HFFc6 (cell line): ENCODE results near the gene CEMP1. TPM values are rescaled to one million over a fixed set of nuclear protein-coding genes. Genes with fewer than 3 reads are reported as not detected.
A peak's percentile ranks its signal among the peaks of the same experiment; 100 is the strongest.

Source experiments
- DNase-seq: peaks from one replicate; pipeline ENCODE4 v3.0.0-alpha.2; 2018
- H3K27ac Mint-ChIP-seq: 2 replicates; pipeline ENCODE4 v1.8.0; 2020; ENCODE audit warnings: mild to moderate bottlenecking, mixed read lengths
- H3K27me3 Mint-ChIP-seq: 2 replicates; pipeline ENCODE4 v1.8.0; 2021; ENCODE audit warnings: mild to moderate bottlenecking, moderate library complexity, mixed read lengths; ENCODE audit not compliant: insufficient read depth
- H3K36me3 Mint-ChIP-seq: 2 replicates; pipeline ENCODE4 v1.8.0; 2021; ENCODE audit warnings: low read depth, mixed read lengths
- H3K4me1 Mint-ChIP-seq: 2 replicates; pipeline ENCODE4 v1.8.0; 2020; ENCODE audit warnings: low read depth, mixed read lengths
- H3K4me3 Mint-ChIP-seq: 2 replicates; pipeline ENCODE4 v1.8.0; 2020; ENCODE audit warnings: mild to moderate bottlenecking, moderate library complexity, mixed read lengths
- H3K9me3 Mint-ChIP-seq: 2 replicates; pipeline ENCODE4 v1.8.0; 2020; ENCODE audit warnings: mild to moderate bottlenecking, mixed read lengths
- microRNA-seq: library from miRNA; unstranded; fragments of <30 nt; microRNA quantifications from one replicate; pipeline ENCODE4, GENCODE V29; 2019
- total RNA-seq, 6 experiments: library from RNA; stranded (reverse); fragmentation: NEBNext Ultra II Directional; extraction: Animal tissue kit (Norgen Biotek cat#: 25700); gene quantifications; 2 replicates in 1 of 6; 3 replicates in 5 of 6; pipeline ENCODE4 v1.2.3, GENCODE V29; 2021
- TF ChIP-seq, protein P1 (sequence below): fragments of 200-600 bp; sonication (generic); IDR thresholded peaks from 2 replicates; pipeline ENCODE4 v1.5.0; 2021; ENCODE audit warnings: antibody characterized with exemption, mild to moderate bottlenecking

The CEMP1 gene
- total RNA-seq, 6 experiments from 2014 or later: not detected

DNA sequence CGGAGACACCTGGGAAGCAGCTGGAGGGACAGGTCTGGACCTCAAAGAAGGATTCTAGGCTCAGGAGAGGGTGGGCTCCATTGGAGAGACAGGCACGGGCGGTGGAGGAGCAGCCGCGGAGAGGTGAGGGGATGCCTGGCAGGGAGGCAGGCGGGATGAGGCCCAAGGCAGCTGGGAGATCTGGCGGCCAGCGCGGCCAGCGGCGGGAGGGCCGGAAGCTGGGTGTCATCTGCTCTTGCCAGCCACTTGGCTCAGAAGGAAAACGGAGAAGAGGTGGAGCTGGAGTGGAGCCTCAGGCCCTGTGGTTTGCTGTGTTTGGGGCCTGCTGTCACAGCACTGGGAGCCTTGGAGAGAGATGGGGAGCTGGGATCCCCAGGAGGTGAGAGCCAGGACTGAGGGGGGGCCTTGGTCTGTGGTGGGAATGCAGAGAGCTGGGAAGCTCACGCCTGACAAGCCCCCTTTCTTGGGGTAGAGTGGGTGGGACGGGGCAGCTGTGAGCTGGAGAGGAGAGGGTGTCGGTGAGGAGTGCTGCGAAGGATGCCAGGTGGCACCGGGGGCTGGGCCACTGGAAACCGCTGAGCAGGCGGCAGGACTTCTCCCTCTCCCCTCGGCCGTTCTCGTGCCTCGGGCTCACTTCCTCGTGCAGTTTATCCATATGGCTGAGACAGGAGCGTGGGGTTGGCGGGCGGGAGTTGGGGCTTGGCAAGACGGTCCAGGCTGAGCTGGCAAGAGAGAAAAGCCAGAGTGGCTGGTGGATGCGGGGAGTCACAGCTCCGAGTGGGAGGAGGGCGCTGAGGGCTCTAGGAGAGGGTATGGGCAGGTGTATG, 48.3 kb downstream of the CEMP1 start:
- H3K27ac Mint-ChIP-seq: peak overlapping the region; percentile 97
- peak overlapping the region; percentile 86 for H3K4me3 Mint-ChIP-seq
- TF ChIP-seq, protein P1, sequence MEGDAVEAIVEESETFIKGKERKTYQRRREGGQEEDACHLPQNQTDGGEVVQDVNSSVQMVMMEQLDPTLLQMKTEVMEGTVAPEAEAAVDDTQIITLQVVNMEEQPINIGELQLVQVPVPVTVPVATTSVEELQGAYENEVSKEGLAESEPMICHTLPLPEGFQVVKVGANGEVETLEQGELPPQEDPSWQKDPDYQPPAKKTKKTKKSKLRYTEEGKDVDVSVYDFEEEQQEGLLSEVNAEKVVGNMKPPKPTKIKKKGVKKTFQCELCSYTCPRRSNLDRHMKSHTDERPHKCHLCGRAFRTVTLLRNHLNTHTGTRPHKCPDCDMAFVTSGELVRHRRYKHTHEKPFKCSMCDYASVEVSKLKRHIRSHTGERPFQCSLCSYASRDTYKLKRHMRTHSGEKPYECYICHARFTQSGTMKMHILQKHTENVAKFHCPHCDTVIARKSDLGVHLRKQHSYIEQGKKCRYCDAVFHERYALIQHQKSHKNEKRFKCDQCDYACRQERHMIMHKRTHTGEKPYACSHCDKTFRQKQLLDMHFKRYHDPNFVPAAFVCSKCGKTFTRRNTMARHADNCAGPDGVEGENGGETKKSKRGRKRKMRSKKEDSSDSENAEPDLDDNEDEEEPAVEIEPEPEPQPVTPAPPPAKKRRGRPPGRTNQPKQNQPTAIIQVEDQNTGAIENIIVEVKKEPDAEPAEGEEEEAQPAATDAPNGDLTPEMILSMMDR: no peak
- peak; percentile 83 for DNase-seq
- H3K9me3 Mint-ChIP-seq: no peaks in the 10 kb centered on the region
- no peaks in the 10 kb centered on the region for H3K36me3 Mint-ChIP-seq
- peaks cover 11% of the 10 kb centered on the region for H3K27me3 Mint-ChIP-seq
- H3K4me1 Mint-ChIP-seq: peaks cover 32% of the 10 kb centered on the region

DNA sequence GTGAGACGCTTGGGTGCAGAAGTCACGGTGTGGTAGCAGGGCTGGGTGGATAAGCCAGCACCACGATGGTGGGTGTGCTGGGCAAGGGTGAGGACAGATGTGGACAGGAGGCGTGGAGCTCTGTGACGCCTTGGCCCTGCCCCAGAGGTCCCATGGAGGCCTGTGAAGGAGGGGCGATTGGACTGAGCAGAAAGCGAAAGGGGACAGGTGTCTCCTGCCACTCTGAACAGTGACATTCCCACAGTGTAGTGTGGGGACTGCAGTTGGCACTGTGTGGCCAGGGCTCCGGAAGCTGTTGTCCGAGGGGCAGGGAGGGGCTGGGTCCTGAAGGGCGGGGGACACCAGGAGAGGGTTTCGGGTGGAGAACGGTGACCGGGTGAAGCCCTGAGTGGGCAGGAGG, 49.0 kb downstream of the CEMP1 start:
- Mint-ChIP-seq H3K4me3 (peak overlapping the region; percentile 86), H3K9me3 (no peaks in the 10 kb centered on the region), H3K36me3 (no peaks in the 10 kb centered on the region), H3K4me1 (peaks cover 33% of the 10 kb centered on the region), H3K27ac (peak overlapping the region; percentile 97), H3K27me3 (peaks cover 9% of the 10 kb centered on the region)
- TF ChIP-seq, protein P1: no peak
- no peak for DNase-seq

- Mint-ChIP-seq H3K36me3 (no peaks in the 10 kb centered on the region), H3K4me3 (no peak overlapping the region), H3K27ac (peak overlapping the region; percentile 97), H3K4me1 (peaks cover 28% of the 10 kb centered on the region), H3K9me3 (no peaks in the 10 kb centered on the region), H3K27me3 (peaks cover 5% of the 10 kb centered on the region; the same call in 1 of the 2 replicates)
- TF ChIP-seq, protein P1: no peak
- no peak for DNase-seq
Measured at GRCh38 chr16:2481676-2482075, 49.5 kb downstream of the CEMP1 start.

DNA sequence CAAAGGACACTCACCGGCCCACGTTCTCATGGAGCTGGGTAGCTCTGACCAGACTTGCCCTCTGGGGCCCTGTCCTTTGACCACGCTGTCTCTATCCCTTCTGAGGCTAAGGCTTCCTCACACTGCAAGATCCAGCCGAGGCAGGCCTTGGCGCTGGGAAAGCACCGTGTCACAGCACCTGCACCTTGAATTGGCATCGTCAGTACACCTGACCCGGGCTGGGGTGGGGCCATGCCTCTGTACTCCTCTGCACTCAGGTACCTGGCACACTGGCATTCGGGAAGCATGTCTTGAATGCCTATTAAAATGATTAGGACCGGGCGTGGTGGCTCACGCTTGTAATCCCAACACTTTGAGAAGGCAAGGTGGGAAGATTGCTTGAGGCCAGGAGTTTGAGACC, 50.3 kb downstream of the CEMP1 start:
- Mint-ChIP-seq H3K27me3 (peaks cover 5% of the 10 kb centered on the region; the same call in 1 of the 2 replicates), H3K4me3 (no peak overlapping the region), H3K27ac (no peak overlapping the region), H3K4me1 (peaks cover 28% of the 10 kb centered on the region), H3K36me3 (no peaks in the 10 kb centered on the region), H3K9me3 (no peaks in the 10 kb centered on the region)
- DNase-seq: no peak
- TF ChIP-seq, protein P1: no peak

Small RNA genes within 50 kb of the gene (microRNA-seq; reads per million reads assigned to microRNA genes)
- not detected for gene MIR3178

Other genes with a start within 250 kb of the CEMP1 start
- gene ABCA3, start 190.7 kb downstream of the CEMP1 start, total RNA-seq: 1 to 10 TPM; 1.9 to 3.6 (median 2.4) TPM
- 10 to 100 TPM; 10.9 to 22.3 (median 19.8) TPM for gene CCNF, start 102.0 kb downstream of the CEMP1 start, total RNA-seq
- gene TEDC2, start 71.3 kb downstream of the CEMP1 start, total RNA-seq: 1 to 10 TPM; 3.6 to 8.3 (median 8.0) TPM
- under 1 TPM; 0.22 to 0.47 (median 0.33) TPM for gene NTN3, start 60.1 kb downstream of the CEMP1 start, total RNA-seq
- gene TBC1D24, start 56.3 kb downstream of the CEMP1 start, total RNA-seq: 10 to 100 TPM; 15.8 to 30.3 (median 19.0) TPM
- gene ATP6V0C, start 17.5 kb downstream of the CEMP1 start, total RNA-seq: 100 to 1,000 TPM; 303 to 341 (median 309) TPM
- 10 to 100 TPM; 15.6 to 19.3 (median 18.6) TPM for gene AMDHD2, start 11.0 kb downstream of the CEMP1 start, total RNA-seq
- 10 to 100 TPM; 34.2 to 43.8 (median 37.0) TPM for gene PDPK1, start 6.6 kb upstream of the CEMP1 start, total RNA-seq
- gene KCTD5, start 151.1 kb upstream of the CEMP1 start, total RNA-seq: 10 to 100 TPM; 27.1 to 30.9 (median 28.8) TPM
- under 1 TPM; 0.17 to 0.43 (median 0.31) TPM for gene PRSS27, start 188.8 kb upstream of the CEMP1 start, total RNA-seq
- 100 to 1,000 TPM; 223 to 317 (median 269) TPM for gene SRRM2, start 221.2 kb upstream of the CEMP1 start, total RNA-seq
- gene ELOB, start 245.9 kb upstream of the CEMP1 start, total RNA-seq: 100 to 1,000 TPM; 329 to 403 (median 352) TPM